Stimulated activated naive CD8-positive, alpha-beta T cell treated with anti-CD3 and anti-CD28 coated beads, Interleukin-15, Interleukin-2, amounts not matched to agents 100 U/mL and 50 U/mL, for 24 hours (primary cell): Measurements from ENCODE around the gene MPHOSPH9.
A peak's percentile ranks its signal among the peaks of the same experiment; 100 is the strongest.
"Not testable (repeated sequence)": the region's sequence is repeated elsewhere in the genome, so short reads cannot be mapped to it uniquely, and the experiment has no call there.

Experiments
- ATAC-seq: fragments of 150-1000 bp; cut with Tn5 transposase; one replicate; pipeline ENCODE4 v1.10.0; 2021
- DNase-seq: peaks from one replicate; pipeline ENCODE4 v3.0.0; 2021

Gene MPHOSPH9

GRCh38 chr12:123260081-123260480 lies 27.1 kb upstream of the MPHOSPH9 start:
- ATAC-seq (no peak), DNase-seq (no peak)

- ATAC-seq = no peak
- DNase-seq = no peak
Observed at GRCh38 chr12:123258593-123258992, 25.7 kb upstream of the MPHOSPH9 start.

GRCh38 chr12:123254853-123255446 lies 22.0 kb upstream of the MPHOSPH9 start:
- peak; percentile 60 for ATAC-seq
- no peak for DNase-seq

- ATAC-seq = no peak
- no peak for DNase-seq
Observed at GRCh38 chr12:123253641-123254459, 20.9 kb upstream of the MPHOSPH9 start.

GRCh38 chr12:123252365-123252764 lies 19.4 kb upstream of the MPHOSPH9 start:
- ATAC-seq, DNase-seq: not testable (repeated sequence)

- no peak for ATAC-seq
- no peak for DNase-seq
Observed at GRCh38 chr12:123251403-123252076, 18.6 kb upstream of the MPHOSPH9 start.

- DNase-seq (no peak), ATAC-seq (no peak)
Observed at GRCh38 chr12:123250471-123251383, 17.8 kb upstream of the MPHOSPH9 start.

GRCh38 chr12:123248996-123249741 lies 16.2 kb upstream of the MPHOSPH9 start:
- not testable (repeated sequence) for DNase-seq, ATAC-seq

- DNase-seq, ATAC-seq: not testable (repeated sequence)
Observed at GRCh38 chr12:123248129-123248528, 15.2 kb upstream of the MPHOSPH9 start.

GRCh38 chr12:123245678-123246077 lies 12.7 kb upstream of the MPHOSPH9 start:
- ATAC-seq (no peak), DNase-seq (no peak)

GRCh38 chr12:123243671-123244262 lies 10.8 kb upstream of the MPHOSPH9 start:
- ATAC-seq (no peak), DNase-seq (no peak)

GRCh38 chr12:123242116-123242904 lies 9.4 kb upstream of the MPHOSPH9 start:
- no peak for ATAC-seq
- DNase-seq = no peak

GRCh38 chr12:123238961-123239360 lies 6.0 kb upstream of the MPHOSPH9 start:
- ATAC-seq = no peak
- no peak for DNase-seq

GRCh38 chr12:123238330-123238682 lies 5.4 kb upstream of the MPHOSPH9 start:
- ATAC-seq (no peak), DNase-seq (no peak)

- ATAC-seq (peak; percentile 25), DNase-seq (peak; percentile 78)
Observed at GRCh38 chr12:123237646-123238329, 4.8 kb upstream of the MPHOSPH9 start.

GRCh38 chr12:123233505-123234308 lies 766 bp upstream of the MPHOSPH9 start:
- ATAC-seq = peak; percentile 2
- DNase-seq = peak; percentile 24

- DNase-seq (no peak), ATAC-seq (no peak)
Observed at GRCh38 chr12:123232472-123232806, 502 bp downstream of the MPHOSPH9 start.

GRCh38 chr12:123231931-123232330 lies 1.0 kb downstream of the MPHOSPH9 start:
- no peak for DNase-seq
- no peak for ATAC-seq

- no peak for DNase-seq
- no peak for ATAC-seq
Observed at GRCh38 chr12:123229051-123229450, 3.9 kb downstream of the MPHOSPH9 start.
